Dermis microvascular lymphatic vessel endothelial cell (primary cell): ENCODE results near the gene TM6SF1. TPM values are rescaled to one million over a fixed set of nuclear protein-coding genes. Genes with fewer than 3 reads are reported as not detected.
A peak's percentile ranks its signal among the peaks of the same experiment; 100 is the strongest.
"Not testable (repeated sequence)": the region's sequence is repeated elsewhere in the genome, so short reads cannot be mapped to it uniquely, and the experiment has no call there.

Experiments
- DNase-seq, 2 donors: peaks; one replicate each; pipeline versions ENCODE4 v3.0.0 to v3.0.0-alpha.2; 2010; ENCODE audit warnings: low read depth in 2 of 2
- total RNA-seq: library from RNA; depleted of rRNA; stranded (reverse); fragments of >200 nt; gene quantifications from 2 replicates; pipeline ENCODE4 v1.2.1, GENCODE V29; 2014

The TM6SF1 gene
- total RNA-seq, 1 donor from 2014 or later, result 25.3 TPM

DNA sequence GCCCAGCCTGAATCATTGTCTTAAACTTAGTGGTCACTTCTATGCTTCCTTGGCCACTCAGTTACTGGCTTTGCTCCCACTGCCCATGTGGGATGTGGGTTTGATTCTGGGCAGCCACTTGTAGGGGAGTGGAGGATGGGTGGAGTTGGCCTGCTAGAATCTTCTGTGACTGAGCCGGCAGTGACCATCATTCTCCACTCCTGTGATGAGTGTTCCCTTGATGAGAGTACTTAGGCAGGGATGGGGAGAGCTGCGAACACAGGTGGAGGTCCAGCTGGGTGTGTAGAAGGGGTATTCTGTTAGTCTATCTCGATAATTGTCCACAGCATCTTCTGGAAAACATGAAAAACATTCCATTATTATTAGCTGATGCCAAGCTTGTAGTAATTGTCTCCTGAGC, 8.0 kb downstream of the TM6SF1 start:
- DNase-seq, result no peak

DNA sequence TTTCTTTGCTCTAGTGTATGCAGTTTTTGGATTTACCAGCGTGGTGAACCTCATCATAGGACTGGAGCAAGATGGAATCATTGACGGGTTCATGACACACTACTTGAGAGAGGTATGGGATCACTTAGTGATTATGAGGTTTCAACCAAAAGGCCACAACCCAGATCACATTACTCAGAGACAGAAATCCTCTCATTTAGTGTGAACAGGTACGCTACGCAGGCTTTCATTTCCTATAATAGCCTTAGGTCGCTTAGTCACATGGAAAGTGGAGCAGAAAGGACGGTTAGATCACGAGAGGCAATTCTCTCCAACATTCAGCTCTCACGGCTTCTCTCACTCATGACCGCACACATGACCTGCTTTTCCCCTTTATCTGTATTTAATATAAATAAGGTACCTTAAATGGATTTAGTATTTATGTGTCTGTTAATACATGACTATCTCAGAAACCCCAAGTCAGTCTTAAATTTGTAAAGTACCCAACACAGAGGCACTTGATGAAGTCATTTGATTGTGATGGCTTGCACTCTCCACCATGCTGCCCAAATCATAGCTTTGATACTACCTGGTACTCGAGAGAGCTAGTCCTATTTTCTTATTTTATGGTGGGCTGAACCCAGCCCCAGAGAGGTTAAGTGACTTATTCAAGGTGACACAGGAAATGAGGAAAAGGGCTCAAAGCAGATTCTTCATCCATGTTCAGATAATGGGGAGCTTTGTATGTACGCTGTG, 8.6 kb downstream of the TM6SF1 start:
- DNase-seq, result no peak

DNA sequence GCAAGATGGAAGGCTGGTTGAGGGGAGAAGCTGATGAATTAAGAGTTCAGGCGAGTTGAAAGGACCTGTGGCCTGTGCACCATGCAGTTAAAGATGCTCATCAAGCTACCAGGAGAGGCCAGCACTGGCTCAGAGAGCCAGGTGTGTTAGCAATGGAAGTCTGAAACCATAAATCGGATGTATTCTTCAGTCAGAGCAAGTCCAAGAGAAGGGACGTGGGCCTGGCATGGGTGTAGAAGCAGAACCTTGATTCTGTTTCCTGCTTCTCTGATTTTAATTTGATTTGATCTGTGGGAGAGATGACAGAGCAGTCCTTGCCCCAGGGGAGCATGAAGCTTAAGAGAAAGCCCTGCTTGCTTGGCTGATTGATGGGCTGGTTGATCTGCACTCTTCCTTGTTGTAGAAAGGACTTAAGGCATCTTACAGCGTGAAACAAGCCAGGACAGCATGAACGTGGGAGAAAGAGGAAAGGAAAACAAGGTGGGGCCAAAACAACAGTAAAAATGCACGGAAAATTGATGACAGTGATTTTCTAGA, 10.9 kb downstream of the TM6SF1 start:
- DNase-seq, result no peak

DNA sequence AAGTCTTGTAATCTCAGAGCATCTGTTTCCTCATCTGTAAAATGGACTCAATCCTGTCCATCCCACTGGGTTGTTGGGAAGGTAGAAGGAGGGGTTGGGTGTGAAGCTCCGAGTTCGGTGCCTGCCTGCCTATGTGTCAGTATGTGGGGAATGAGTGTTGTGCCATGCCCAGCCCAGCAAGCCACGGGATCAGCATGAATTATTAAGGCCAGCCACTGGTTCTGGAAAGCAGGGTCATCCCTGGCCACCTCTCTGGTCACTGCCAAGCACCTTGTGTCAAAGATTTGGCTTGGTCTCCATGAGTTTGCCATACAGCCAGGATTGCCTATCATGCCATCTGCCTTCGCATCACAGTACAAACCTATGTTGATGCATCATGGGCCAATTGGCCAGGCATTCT, 11.5 kb downstream of the TM6SF1 start:
- no peak for DNase-seq

DNA sequence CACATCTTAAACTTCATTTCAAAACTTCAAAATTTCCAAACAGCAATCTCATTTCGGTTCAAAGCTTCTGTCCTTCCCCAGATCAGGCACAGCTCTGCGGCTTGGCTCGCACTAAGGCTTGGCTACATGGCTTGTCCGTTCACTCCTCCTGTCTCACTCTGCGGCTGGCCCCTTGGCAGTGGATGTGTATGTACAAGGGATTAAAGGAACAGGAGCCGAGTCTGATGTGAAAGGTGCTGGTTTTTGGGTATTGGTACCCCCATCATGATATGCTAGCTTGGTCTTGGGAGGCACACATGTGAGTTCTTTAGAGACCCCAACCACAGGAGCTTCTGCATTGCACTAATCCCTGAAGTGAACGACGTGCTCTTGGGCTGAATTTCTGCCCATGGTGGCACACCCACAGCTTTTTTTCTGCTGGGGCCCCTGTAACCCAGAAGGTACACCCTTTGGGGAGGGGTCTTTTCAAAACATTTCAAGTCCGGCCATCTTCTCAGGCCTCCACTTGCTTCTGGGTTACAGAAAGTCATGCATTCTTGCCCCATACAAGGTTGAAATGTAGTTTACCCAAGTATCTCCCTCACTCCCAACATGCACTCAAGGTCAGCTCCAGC, 12.6 kb downstream of the TM6SF1 start:
- no peak for DNase-seq

DNA sequence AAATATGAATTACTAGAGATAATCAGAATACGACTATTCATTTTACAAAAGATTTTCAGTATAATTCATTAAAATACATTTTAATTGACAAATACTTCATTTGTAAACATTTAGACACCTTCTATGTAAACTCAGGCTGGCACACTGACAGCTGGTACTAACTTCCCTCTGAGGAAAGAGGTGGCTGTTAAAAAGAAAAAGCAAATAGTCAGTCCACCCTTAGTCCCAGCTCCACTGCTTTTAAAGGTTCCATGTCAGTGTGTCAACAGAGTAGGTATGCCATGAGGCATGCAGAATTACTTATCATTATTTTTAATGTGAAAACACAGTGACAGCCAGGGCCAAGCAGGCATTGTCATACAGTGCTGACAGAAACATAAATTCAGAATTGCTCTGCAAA, 16.1 kb downstream of the TM6SF1 start:
- DNase-seq, result no peak

DNA sequence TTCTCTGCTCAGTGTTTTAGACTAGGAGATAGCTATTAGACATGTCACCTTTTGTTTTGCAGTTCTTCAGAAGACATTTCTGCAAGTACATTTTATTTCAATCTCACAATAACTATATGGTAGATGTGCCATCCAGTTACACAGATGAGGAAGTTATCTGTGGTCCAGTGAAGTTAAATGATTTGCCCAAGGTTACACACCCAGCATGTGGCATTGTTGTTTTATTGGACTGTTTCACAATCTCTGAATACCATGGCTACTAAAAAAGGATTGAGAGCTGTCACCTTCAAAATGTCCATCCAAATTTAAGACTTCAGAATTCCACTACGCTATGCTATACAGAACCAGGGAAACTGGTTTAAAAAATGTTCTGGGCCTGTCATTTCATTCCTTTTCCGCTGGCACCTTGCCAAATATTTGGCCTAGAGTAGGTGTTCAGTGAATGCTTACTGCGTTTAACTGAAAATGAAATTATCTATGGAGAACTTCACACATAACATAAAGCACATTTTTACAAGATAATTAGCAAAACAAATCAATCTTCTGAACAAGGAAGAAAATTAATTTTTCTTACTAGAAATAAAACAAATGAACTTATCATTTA, 20.2 kb downstream of the TM6SF1 start:
- DNase-seq, result no peak

DNA sequence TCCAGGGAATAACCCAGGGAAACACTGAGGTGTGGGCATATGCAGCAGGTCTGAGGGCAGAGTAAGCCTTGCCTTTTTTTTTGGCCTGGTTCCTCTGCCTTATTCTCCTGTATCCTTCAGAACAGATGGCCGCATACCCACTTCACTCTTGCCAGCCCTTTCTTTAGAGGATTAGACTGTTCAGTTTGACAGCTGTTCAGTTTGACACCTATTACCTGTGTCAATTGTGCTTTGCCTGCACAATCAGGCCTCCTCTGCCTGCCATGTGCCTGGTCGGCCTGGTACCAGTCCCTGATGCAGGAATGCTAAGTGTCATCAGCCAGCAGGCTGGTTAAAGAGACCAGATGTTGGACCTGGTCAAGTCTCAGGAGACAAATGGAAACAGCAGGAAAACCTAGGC, 22.3 kb downstream of the TM6SF1 start:
- no peak for DNase-seq

DNA sequence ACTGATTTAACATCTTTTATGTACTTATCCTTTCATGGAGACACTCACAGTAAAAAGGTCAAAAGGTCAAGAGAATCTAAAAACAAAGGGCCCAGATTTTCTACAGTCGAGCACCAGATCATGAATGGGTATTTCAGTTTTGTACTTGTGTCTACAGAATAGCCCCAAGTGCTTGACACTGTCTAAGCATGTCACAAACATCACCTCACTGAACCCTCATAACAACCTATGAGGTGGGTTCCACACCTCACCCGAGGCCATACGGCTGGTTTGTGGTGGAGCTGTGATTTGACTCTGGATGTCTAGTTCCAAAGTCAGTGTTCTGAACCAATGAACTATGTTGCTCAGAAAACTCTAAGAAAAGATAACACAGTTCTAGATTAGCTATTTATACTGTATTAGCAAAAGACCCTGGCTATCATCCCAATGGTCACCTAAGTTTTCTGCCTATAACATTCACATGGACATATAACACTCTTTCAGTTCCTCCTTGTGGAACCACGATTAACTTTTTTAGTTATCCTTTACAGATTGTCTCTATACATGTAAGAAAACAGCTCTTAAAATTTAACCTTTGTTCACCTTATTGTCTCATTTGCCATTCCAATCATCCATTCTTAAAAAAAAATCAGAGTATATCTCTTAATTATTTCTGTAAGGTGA, 25.5 kb downstream of the TM6SF1 start:
- no peak for DNase-seq

DNA sequence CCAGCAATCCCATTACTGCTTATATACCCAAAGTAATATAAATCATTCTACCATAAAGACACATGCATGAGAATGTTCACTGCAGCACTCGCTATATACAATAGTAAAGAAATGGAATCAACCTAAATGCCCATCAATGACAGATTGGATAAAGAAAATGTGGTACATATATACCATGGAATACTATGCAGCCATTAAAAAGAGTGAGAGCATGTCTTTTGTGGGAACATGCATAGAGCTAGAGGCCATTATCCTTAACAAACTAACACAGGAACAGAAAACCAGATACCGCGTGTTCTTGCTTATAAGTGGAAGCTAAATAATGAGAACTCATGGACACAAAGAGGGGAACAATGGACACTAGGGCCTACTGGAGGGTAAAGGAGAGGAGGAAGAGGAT, 34.7 kb downstream of the TM6SF1 start:
- DNase-seq, result not testable (repeated sequence)

DNA sequence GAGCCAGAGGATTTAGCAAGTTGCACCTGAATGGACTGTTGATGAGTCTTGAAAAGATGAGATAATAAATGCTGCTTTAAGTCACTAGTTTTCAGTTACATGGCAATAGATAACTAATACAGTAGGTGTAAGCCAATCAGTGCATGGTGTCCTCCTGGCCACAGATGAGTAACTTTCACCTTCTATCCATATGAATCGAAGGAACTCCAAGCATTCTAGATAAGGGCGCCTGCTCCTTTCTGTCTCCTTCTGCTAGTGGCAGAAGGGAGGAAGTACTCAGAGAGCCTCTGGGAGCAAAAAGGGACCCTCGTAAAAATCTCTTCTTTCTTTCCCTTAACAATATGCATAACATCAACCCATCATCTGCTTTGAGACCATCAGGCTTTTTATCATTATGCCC, 37.3 kb downstream of the TM6SF1 start:
- no peak for DNase-seq

DNA sequence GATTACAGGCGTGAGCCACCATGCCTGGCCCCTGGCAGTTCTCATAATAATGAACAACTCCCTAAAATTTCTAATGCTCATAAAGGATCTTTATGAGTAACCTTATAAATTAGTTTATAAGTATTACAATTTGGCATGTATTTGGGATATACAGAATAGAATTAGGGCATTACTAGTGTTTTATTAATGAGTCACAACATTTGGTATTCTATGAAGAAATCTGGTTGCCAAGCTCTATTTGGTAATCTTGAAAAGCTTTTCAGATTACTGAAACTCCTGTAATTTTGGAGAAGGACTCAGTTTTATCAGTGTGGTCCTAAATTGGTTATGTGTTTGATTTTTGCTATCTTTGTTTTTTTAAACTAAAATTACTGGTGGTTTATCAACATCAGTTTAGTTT, 45.8 kb downstream of the TM6SF1 start:
- no peak for DNase-seq

DNA sequence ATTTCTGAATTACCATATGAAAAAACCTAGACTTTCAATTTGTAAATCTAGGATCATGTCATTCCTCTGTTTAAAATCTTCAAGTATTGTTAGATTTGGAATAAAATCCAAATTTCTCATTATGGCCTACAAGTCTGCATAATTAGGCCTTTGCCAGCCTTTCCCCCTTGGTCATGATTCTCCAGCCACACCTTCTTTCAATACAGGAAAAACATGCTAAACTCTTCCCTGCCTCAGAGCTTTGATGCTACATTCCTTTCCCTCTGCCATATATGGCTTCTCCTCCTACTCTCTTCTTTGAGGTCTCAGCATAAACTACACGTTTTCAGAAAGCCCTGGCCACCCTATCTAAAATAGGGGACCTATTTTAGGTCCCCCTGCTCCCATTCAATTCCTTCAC, 48.5 kb downstream of the TM6SF1 start:
- no peak for DNase-seq

DNA sequence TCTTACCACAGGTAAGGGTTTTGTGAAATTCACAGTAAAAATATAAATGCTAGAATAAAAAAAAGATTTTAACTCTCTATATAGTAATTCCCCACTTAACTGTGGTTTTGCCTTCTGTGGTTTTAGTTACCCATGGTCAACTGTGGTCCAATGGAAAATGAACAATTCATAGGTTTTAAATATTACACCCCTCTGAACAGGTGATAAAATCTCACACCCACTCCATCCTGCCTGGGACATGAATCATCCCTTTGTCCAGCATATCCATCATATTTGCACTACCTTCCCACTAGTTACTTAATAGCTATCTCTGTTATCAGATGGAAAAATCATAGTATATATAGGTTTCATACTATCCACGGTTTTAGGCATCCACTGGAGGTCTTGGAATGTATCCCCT, 50.9 kb downstream of the TM6SF1 start:
- DNase-seq, result peak; percentile 5 to 23

DNA sequence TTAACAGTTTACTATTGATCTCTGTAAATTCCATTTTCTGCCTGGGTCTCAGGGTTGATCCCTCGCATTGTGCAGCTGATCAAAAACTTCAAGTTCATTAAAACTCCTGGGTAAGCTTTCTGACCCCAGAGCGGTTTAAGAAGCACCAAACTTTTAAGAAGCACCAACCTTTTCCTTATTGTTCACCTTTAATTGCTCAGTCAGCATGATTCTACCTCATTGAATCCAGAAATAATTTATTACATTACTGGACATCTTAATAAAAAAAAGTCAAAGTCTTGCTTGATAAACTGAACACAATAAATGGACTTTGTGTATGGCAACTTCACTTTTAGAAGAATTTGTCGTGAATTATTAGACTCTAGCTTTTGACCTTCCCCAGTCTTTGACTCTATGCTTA, 53.3 kb downstream of the TM6SF1 start:
- DNase-seq, result no peak

DNA sequence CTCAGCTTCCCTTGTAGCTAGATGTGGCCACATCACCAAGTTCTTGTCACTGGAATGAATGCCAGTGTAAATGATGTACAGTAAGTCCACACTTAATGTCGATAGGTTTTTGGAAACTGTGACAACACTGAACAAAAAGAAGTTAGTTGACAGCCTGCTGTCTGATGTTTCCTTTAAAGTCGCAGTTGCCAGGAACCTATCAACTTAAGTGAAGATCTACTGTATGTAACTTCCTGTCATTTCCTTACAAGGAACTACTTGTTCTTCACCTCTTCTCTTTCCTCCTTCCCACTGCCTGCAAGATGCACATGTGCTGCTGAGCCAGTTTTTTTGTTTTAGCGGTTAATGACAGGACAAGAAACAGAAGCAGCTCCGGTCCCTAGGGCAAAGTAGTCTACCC, 55.6 kb downstream of the TM6SF1 start:
- DNase-seq, result peak in 1 of 2 donors; percentile 14

DNA sequence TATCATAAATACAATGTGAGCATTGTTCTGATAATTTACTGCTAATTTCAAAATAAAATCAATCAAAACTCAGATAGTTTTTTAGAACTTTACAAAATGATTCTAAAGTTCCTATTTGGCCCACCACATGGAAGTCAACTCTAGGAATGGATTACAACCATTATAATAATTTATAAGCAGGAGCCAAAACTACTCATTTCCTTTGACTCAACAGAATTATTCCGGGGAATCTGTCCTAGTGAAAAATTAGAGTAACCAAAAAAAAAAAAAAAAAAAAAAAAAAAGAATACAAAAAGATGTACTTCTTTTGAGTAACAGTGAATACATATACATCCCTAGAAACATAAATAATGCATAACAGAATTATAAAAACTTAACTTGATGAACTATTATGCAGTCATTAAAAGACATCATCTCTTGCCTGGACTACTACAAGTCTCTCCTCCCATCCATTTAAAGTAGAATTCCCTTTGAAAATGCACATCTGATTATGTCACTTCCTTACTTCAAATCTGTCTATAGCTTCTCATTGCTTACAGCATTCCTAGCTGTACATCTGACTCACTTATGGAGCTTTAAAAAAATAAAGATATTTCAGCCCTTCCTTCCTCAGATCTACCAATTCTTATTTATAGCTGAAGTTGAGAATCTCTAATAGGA, 56.8 kb downstream of the TM6SF1 start:
- peak in 1 of 2 donors; percentile 73 for DNase-seq

DNA sequence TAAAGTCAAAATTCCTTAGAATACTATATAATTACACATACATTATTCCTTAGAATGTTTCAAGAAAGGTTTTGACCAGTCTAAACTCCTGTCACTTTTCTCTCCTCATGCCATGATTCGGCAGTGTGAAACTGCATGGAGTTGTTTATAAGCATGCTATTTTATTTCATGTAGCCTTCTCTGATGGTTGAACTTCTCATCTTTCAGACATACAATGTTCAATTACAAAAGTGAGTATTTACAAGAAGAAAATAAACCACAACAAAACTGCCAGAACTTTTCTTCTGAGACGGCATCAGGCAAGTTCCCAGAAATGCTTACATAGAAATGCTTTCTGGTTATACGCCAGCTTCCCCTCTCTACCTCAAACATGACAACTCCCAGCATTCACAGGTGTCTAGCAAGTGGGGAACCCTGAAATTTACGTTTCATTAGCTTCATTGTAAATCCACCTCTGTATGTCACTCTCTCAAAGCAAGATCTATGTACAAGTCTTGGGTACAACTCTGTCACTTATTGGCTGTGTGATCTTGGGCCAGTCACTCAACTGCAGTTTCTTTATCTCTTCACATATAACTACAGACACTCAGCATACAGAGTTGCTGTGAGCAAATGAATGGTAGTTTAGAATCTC, 57.4 kb downstream of the TM6SF1 start:
- DNase-seq, result no peak

DNA sequence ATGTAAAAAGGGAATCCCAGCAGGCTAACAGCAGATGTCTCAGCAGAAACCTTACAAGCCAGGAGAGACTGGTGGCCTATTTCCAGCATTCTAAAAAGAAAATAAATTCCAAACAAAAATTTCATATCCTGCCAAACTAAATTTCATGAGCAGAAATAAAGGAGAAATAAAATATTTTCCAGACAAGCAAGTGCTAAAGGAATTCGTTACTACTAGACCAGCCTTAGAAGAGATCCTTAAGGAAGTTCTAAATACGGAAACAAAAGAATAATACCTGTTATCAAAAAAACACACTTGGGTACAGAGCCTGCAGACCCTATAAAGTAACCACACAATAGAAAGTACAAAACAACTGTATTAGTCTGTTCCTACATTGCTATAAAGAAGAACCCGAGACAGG, 58.8 kb downstream of the TM6SF1 start:
- DNase-seq, result no peak

DNA sequence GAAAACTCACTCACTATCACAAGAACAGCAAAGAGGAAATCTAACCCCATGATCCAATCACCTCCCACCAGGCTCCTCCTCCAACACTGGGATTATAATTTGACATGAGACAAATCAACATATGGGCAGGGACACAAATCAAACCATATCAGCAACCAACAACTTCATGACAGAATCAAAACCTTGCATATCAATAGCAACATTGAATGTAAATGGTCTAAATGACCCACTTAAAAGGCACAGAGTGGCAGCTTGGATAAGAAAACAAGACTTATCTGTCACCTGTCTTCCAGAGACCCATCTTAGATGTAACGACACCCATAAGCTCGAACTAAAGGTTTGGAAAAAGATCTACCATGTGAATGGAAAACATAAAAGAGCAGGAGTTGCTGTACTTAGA, 59.4 kb downstream of the TM6SF1 start:
- no peak for DNase-seq

DNA sequence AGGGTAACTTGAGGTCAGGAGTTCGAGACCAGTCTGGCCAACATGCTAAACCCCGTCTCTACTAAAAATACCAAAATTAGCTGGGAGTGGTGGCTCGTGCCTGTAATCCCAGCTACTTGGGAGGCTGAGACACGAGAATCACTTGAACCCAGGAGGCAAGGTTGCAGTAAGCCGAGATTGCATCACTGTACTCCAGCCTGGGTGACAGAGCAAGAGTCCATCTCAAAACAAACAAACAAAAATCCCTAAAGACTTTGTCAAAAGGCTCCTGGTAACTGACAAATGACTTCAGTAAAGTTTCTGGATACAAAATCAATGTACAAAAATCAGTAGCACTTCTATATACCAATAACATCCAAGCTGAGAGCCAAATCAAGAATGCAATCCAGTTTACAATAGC, 62.1 kb downstream of the TM6SF1 start:
- DNase-seq, result not testable (repeated sequence)
